ENCODE measurements around the gene AMOTL1.

Gene AMOTL1

GRCh38 chr11:94747146-94747545 is 21.0 kb upstream of the AMOTL1 start:
- no peak overlapping the region for H2BK12ac ChIP-seq (ENCODE audit: low read length in 2 of 2)
- no peak overlapping the region for H3K4me2 ChIP-seq (ENCODE audit: low read length, poor library complexity, severe bottlenecking)
- no peaks in the 10 kb centered on the region for H3K79me1 ChIP-seq (replicated peaks; ENCODE audit: low read length, poor library complexity, severe bottlenecking)
- no peak overlapping the region for H3K9ac ChIP-seq (ENCODE audit: low read length)
- H2BK15ac ChIP-seq (ENCODE audit: low read depth, poor library complexity, severe bottlenecking) = no peak overlapping the region
- peak overlapping the region; percentile 18 for H3K27ac ChIP-seq (ENCODE audit: low read length, poor library complexity, severe bottlenecking)
- peak; percentile 47 for DNase-seq
- H3K36me3 ChIP-seq (ENCODE audit: control insufficient read depth in 1 of 2, insufficient read depth in 2 of 2, low read depth in 1 of 2, low read length in 2 of 2) = no peaks in the 10 kb centered on the region
- no peak overlapping the region for H2BK5ac ChIP-seq (ENCODE audit: low read depth, low read length, poor library complexity, severe bottlenecking)
- no peaks in the 10 kb centered on the region for H3K9me3 ChIP-seq (ENCODE audit: control insufficient read depth, low read length)
- no peak overlapping the region for H3K4ac ChIP-seq (ENCODE audit: low read depth in 1 of 2, low read length in 2 of 2)
- no peak overlapping the region for H3K18ac ChIP-seq (ENCODE audit: low read depth in 1 of 2, low read length in 2 of 2)
- H3K4me3 ChIP-seq (ENCODE audit: insufficient read depth in 1 of 2, low read depth in 1 of 2, low read length in 2 of 2) = no peak overlapping the region
- H3K27me3 ChIP-seq (ENCODE audit: control insufficient read depth in 1 of 2, insufficient read depth in 1 of 2, low read length in 2 of 2) = no peaks in the 10 kb centered on the region
- no peak overlapping the region for H4K91ac ChIP-seq (ENCODE audit: low read length)
- H3K4me1 ChIP-seq (ENCODE audit: control insufficient read depth, insufficient read depth, low read depth, low read length) = peaks cover 2% of the 10 kb centered on the region
- no peak overlapping the region for H4K8ac ChIP-seq (ENCODE audit: low read length)
- H2AFZ ChIP-seq (ENCODE audit: low read depth, low read length) = no peak overlapping the region
- H2BK120ac ChIP-seq (ENCODE audit: low read depth, low read length) = no peak overlapping the region
- no peak overlapping the region for H3K14ac ChIP-seq (ENCODE audit: low read length in 2 of 2)
- H2AK5ac ChIP-seq (ENCODE audit: low read length, severe bottlenecking) = no peak overlapping the region
- H3K23ac ChIP-seq (ENCODE audit: low read length in 2 of 2) = no peak overlapping the region

GRCh38 chr11:94747601-94748041 is 20.5 kb upstream of the AMOTL1 start:
- Histone ChIP-seq H3K4me3 (ENCODE audit: insufficient read depth in 1 of 2, low read depth in 1 of 2, low read length in 2 of 2) (no peak overlapping the region), H3K79me1 (replicated peaks; ENCODE audit: low read length, poor library complexity, severe bottlenecking) (no peaks in the 10 kb centered on the region), H3K9me3 (ENCODE audit: control insufficient read depth, low read length) (no peaks in the 10 kb centered on the region), H2BK15ac (ENCODE audit: low read depth, poor library complexity, severe bottlenecking) (no peak overlapping the region), H2BK120ac (ENCODE audit: low read depth, low read length) (no peak overlapping the region), H3K27me3 (ENCODE audit: control insufficient read depth in 1 of 2, insufficient read depth in 1 of 2, low read length in 2 of 2) (no peaks in the 10 kb centered on the region), H4K8ac (ENCODE audit: low read length) (no peak overlapping the region), H2AK5ac (ENCODE audit: low read length, severe bottlenecking) (no peak overlapping the region), H3K4ac (ENCODE audit: low read depth in 1 of 2, low read length in 2 of 2) (no peak overlapping the region), H4K91ac (ENCODE audit: low read length) (no peak overlapping the region), H3K9ac (ENCODE audit: low read length) (no peak overlapping the region), H3K23ac (ENCODE audit: low read length in 2 of 2) (no peak overlapping the region), H2BK12ac (ENCODE audit: low read length in 2 of 2) (no peak overlapping the region), H3K18ac (ENCODE audit: low read depth in 1 of 2, low read length in 2 of 2) (no peak overlapping the region), H2BK5ac (ENCODE audit: low read depth, low read length, poor library complexity, severe bottlenecking) (no peak overlapping the region), H3K36me3 (ENCODE audit: control insufficient read depth in 1 of 2, insufficient read depth in 2 of 2, low read depth in 1 of 2, low read length in 2 of 2) (no peaks in the 10 kb centered on the region), H2AFZ (ENCODE audit: low read depth, low read length) (no peak overlapping the region), H3K14ac (ENCODE audit: low read length in 2 of 2) (no peak overlapping the region), H3K4me1 (ENCODE audit: control insufficient read depth, insufficient read depth, low read depth, low read length) (peaks cover 2% of the 10 kb centered on the region), H3K4me2 (ENCODE audit: low read length, poor library complexity, severe bottlenecking) (no peak overlapping the region), H3K27ac (ENCODE audit: low read length, poor library complexity, severe bottlenecking) (no peak overlapping the region)
- 87% methylated on average over 3 of the region's 4 CpGs for WGBS
- DNase-seq = no peak

- H3K9me3 ChIP-seq (ENCODE audit: control insufficient read depth, low read length) = no peaks in the 10 kb centered on the region
- DNase-seq = no peak
- no peak overlapping the region for H2AFZ ChIP-seq (ENCODE audit: low read depth, low read length)
- H3K4me3 ChIP-seq (ENCODE audit: insufficient read depth in 1 of 2, low read depth in 1 of 2, low read length in 2 of 2) = no peak overlapping the region
- H3K27me3 ChIP-seq (ENCODE audit: control insufficient read depth in 1 of 2, insufficient read depth in 1 of 2, low read length in 2 of 2) = no peaks in the 10 kb centered on the region
- H3K79me1 ChIP-seq (replicated peaks; ENCODE audit: low read length, poor library complexity, severe bottlenecking) = no peaks in the 10 kb centered on the region
- no peak overlapping the region for H2AK5ac ChIP-seq (ENCODE audit: low read length, severe bottlenecking)
- H3K23ac ChIP-seq (ENCODE audit: low read length in 2 of 2) = no peak overlapping the region
- H3K36me3 ChIP-seq (ENCODE audit: control insufficient read depth in 1 of 2, insufficient read depth in 2 of 2, low read depth in 1 of 2, low read length in 2 of 2) = no peaks in the 10 kb centered on the region
- no peak overlapping the region for H3K27ac ChIP-seq (ENCODE audit: low read length, poor library complexity, severe bottlenecking)
- H3K9ac ChIP-seq (ENCODE audit: low read length) = no peak overlapping the region
- no peak overlapping the region for H4K8ac ChIP-seq (ENCODE audit: low read length)
- H4K91ac ChIP-seq (ENCODE audit: low read length) = no peak overlapping the region
- H3K4me2 ChIP-seq (ENCODE audit: low read length, poor library complexity, severe bottlenecking) = no peak overlapping the region
- H3K14ac ChIP-seq (ENCODE audit: low read length in 2 of 2) = no peak overlapping the region
- no peak overlapping the region for H2BK12ac ChIP-seq (ENCODE audit: low read length in 2 of 2)
- no peak overlapping the region for H2BK120ac ChIP-seq (ENCODE audit: low read depth, low read length)
- no peak overlapping the region for H3K18ac ChIP-seq (ENCODE audit: low read depth in 1 of 2, low read length in 2 of 2)
- no peak overlapping the region for H2BK15ac ChIP-seq (ENCODE audit: low read depth, poor library complexity, severe bottlenecking)
- H3K4me1 ChIP-seq (ENCODE audit: control insufficient read depth, insufficient read depth, low read depth, low read length) = peaks cover 2% of the 10 kb centered on the region
- no peak overlapping the region for H2BK5ac ChIP-seq (ENCODE audit: low read depth, low read length, poor library complexity, severe bottlenecking)
- WGBS = 98% methylated on average over 3 of the region's 4 CpGs
- H3K4ac ChIP-seq (ENCODE audit: low read depth in 1 of 2, low read length in 2 of 2) = no peak overlapping the region
Measured at GRCh38 chr11:94749369-94749768, 18.8 kb upstream of the AMOTL1 start.

DNA sequence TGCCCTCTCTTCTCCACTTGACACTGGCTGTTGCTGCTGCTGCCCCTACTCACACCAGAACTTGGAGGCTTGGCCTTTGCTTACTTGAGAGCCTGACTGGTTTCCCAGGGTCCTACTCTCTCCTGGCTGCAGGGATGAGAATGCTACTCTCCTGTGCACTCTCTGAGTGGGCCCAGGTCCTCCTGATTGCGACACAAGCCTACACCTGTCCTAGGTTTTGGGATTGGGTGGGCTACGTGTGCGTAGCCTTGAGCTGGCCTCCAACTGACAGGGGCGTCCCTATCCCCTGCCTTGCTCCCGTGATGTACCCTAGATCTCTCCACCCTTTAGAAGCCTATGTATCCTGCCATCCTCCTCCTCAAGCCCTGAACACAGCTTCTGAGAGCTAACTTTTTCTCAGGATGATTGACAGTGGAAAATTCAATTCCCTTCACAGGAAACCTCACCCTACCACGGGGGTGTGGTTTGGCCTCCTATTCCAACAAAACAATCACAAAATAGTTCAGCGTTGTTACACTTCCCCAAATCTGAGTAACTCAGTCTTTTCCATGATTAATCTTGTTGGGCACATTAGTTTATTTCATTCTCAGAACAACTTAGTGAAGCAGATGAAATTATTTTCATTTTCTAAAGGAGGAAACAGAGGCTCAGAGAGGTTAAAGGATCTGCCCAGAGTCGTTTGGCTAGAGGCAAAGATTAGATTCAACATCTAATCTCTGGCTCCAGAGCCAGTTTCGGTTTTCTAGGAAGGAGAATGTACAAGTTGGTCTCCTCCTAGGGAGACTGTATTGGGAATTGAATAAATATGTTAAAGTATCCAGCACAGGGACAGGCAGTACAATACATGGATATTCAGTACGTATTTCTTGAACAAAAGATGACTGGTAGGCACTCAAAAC is 17.6 kb upstream of the AMOTL1 start:
- H4K8ac ChIP-seq (ENCODE audit: low read length) = no peak overlapping the region
- H3K23ac ChIP-seq (ENCODE audit: low read length in 2 of 2) = no peak overlapping the region
- H2AK5ac ChIP-seq (ENCODE audit: low read length, severe bottlenecking) = no peak overlapping the region
- no peaks in the 10 kb centered on the region for H3K36me3 ChIP-seq (ENCODE audit: control insufficient read depth in 1 of 2, insufficient read depth in 2 of 2, low read depth in 1 of 2, low read length in 2 of 2)
- H2BK15ac ChIP-seq (ENCODE audit: low read depth, poor library complexity, severe bottlenecking) = peak overlapping the region; percentile 19
- H3K27ac ChIP-seq (ENCODE audit: low read length, poor library complexity, severe bottlenecking) = no peak overlapping the region
- H2BK5ac ChIP-seq (ENCODE audit: low read depth, low read length, poor library complexity, severe bottlenecking) = no peak overlapping the region
- WGBS = 94% methylated on average over 9 of the region's 10 CpGs
- peak overlapping the region in 1 of 2 experiments; percentile 49 for H3K4me3 ChIP-seq (ENCODE audit: insufficient read depth in 1 of 2, low read depth in 1 of 2, low read length in 2 of 2)
- H2BK120ac ChIP-seq (ENCODE audit: low read depth, low read length) = no peak overlapping the region
- no peaks in the 10 kb centered on the region for H3K79me1 ChIP-seq (replicated peaks; ENCODE audit: low read length, poor library complexity, severe bottlenecking)
- no peaks in the 10 kb centered on the region for H3K9me3 ChIP-seq (ENCODE audit: control insufficient read depth, low read length)
- H3K27me3 ChIP-seq (ENCODE audit: control insufficient read depth in 1 of 2, insufficient read depth in 1 of 2, low read length in 2 of 2) = no peaks in the 10 kb centered on the region
- H2AFZ ChIP-seq (ENCODE audit: low read depth, low read length) = peak overlapping the region; percentile 32
- peaks cover 2% of the 10 kb centered on the region for H3K4me1 ChIP-seq (ENCODE audit: control insufficient read depth, insufficient read depth, low read depth, low read length)
- no peak overlapping the region for H4K91ac ChIP-seq (ENCODE audit: low read length)
- H3K14ac ChIP-seq (ENCODE audit: low read length in 2 of 2) = no peak overlapping the region
- H3K4ac ChIP-seq (ENCODE audit: low read depth in 1 of 2, low read length in 2 of 2) = no peak overlapping the region
- H3K18ac ChIP-seq (ENCODE audit: low read depth in 1 of 2, low read length in 2 of 2) = no peak overlapping the region
- no peak for DNase-seq
- H3K4me2 ChIP-seq (ENCODE audit: low read length, poor library complexity, severe bottlenecking) = no peak overlapping the region
- no peak overlapping the region for H2BK12ac ChIP-seq (ENCODE audit: low read length in 2 of 2)
- peak overlapping the region; percentile 66 for H3K9ac ChIP-seq (ENCODE audit: low read length)
